HCT116 (cell line): ENCODE measurements around the gene NECAB2. TPM values are rescaled to one million over a fixed set of nuclear protein-coding genes. Genes with fewer than 3 reads are reported as not detected.

Experiments
- ATAC-seq: fragments of 200-7000 bp; cut with Tn5 transposase; 2 replicates; pipeline ENCODE4 v1.9.1; 2020; ENCODE audit warnings: mild to moderate bottlenecking, moderate library complexity
- BruUV-seq: library from RNA; stranded (reverse); fragments of 400-500 nt; replicated peaks from 2 replicates; lab custom pipeline; 2021; lab: Mats Ljungman, UMichigan
- CTCF ChIA-PET: fragments of 300-600 bp; sonication (Branson Sonifier 250); formaldehyde crosslinking; loops from one replicate; lab custom pipeline; 2021; ENCODE audit warnings: antibody characterized with exemption; lab: Charles Lee
- POLR2A ChIA-PET: fragments of 300-600, 350-600 bp; sonication (Branson Sonifier 250); formaldehyde crosslinking; loops from one replicate; lab custom pipeline; 2021; ENCODE audit warnings: antibody characterized with exemption; lab: Charles Lee
- RAD21 ChIA-PET, 2 experiments: fragments of 300-600 bp; sonication (Branson Sonifier 250); formaldehyde crosslinking; loops; one replicate each; lab custom pipeline; 2023; ENCODE audit warnings: low total read pairs in 2 of 2; ENCODE audit not compliant: uncharacterized antibody in 2 of 2, unreplicated experiment in 2 of 2, low non-redundant PET in 1 of 2; lab: Charles Lee
- DNase-seq: peaks from one replicate; pipeline ENCODE4 v3.0.0-alpha.2; 2010; ENCODE audit warnings: low read depth, low spot score
- H2AFZ ChIP-seq: fragments of 200-600 bp; shearing (Covaris generic), sonication (generic); 2 replicates; pipeline ENCODE4 v1.6.1; 2017; ENCODE audit warnings: low read depth, mixed run types, mixed read lengths, antibody characterized with exemption, low read length; ENCODE audit not compliant: poor library complexity, severe bottlenecking
- H3K27ac ChIP-seq: 2 replicates; pipeline ENCODE4 v1.5.1; 2012; ENCODE audit warnings: low read depth, low read length
- H3K27me3 ChIP-seq: fragments of 200-600 bp; sonication (generic); 2 replicates; pipeline ENCODE4 v1.6.1; 2016; ENCODE audit warnings: mixed run types, low read length, mixed read lengths; ENCODE audit not compliant: insufficient read depth
- H3K36me3 ChIP-seq, 2 experiments: fragments of 200-500 bp in 1 of 2; fragments of 200-600 bp in 1 of 2; sonication (Bioruptor generic) in 1 of 2; sonication (generic) in 1 of 2; 2 replicates each; pipeline versions ENCODE4 v1.5.1 to v1.6.1; 2014 to 2016; ENCODE audit warnings: low read length in 2 of 2, inconsistent platforms in 1 of 2, mixed read lengths in 1 of 2, mixed run types in 1 of 2; ENCODE audit not compliant: insufficient read depth in 2 of 2, control insufficient read depth in 1 of 2
- H3K4me1 ChIP-seq, 2 experiments: fragments of 200-600 bp in 1 of 2; sonication (generic) in 1 of 2; 2 replicates each; pipeline versions ENCODE4 v1.5.1 to v1.6.1; 2012 to 2017; ENCODE audit warnings: low read length in 2 of 2, inconsistent platforms in 1 of 2, mild to moderate bottlenecking in 1 of 2, mixed read lengths in 1 of 2, mixed run types in 1 of 2, moderate library complexity in 1 of 2; ENCODE audit not compliant: insufficient read depth in 2 of 2, control insufficient read depth in 1 of 2
- H3K4me2 ChIP-seq: fragments of 200-600 bp; sonication (generic); 2 replicates; pipeline ENCODE4 v1.6.1; 2017; ENCODE audit warnings: mixed run types, low read length, mixed read lengths
- H3K4me3 ChIP-seq, 2 experiments: fragments of 200-600 bp in 1 of 2; sonication (generic) in 1 of 2; replicated peaks in 1 of 2; 2 replicates each; pipeline ENCODE4 v1.5.1; 2011 to 2016; ENCODE audit warnings: low read length in 2 of 2, control low read depth in 1 of 2, low read depth in 1 of 2, mild to moderate bottlenecking in 1 of 2, mixed read lengths in 1 of 2, mixed run types in 1 of 2
- H3K79me2 ChIP-seq: fragments of 200-600 bp; sonication (generic); 2 replicates; pipeline ENCODE4 v1.6.1; 2017; ENCODE audit warnings: mild to moderate bottlenecking, mixed run types, low read length, moderate library complexity, mixed read lengths; ENCODE audit not compliant: insufficient read depth
- H3K9ac ChIP-seq: fragments of 200-600 bp; sonication (generic); 2 replicates; pipeline ENCODE4 v1.6.1; 2016; ENCODE audit warnings: low read length, mixed read lengths
- H3K9me2 ChIP-seq: fragments of 200-600 bp; sonication (generic), shearing (Covaris generic); 2 replicates; pipeline ENCODE4 v1.6.1; 2017; ENCODE audit warnings: mixed run types, mild to moderate bottlenecking, moderate library complexity; ENCODE audit not compliant: insufficient read depth
- H3K9me3 ChIP-seq, 2 experiments: fragments of 200-500 bp in 1 of 2; fragments of 200-600 bp in 1 of 2; sonication (Bioruptor generic) in 1 of 2; sonication (generic) in 1 of 2; 2 replicates each; pipeline ENCODE4 v1.6.1; 2014 to 2017; ENCODE audit warnings: low read length in 2 of 2, mixed read lengths in 2 of 2, inconsistent platforms in 1 of 2, low read depth in 1 of 2, mild to moderate bottlenecking in 1 of 2, mixed run types in 1 of 2, moderate library complexity in 1 of 2; ENCODE audit not compliant: control insufficient read depth in 1 of 2, insufficient read depth in 1 of 2
- H4K20me1 ChIP-seq: fragments of 200-600 bp; sonication (generic), shearing (Covaris generic); 2 replicates; pipeline ENCODE4 v1.6.1; 2017; ENCODE audit warnings: mixed run types, mild to moderate bottlenecking, moderate library complexity; ENCODE audit not compliant: insufficient read depth
- SIN3A ChIP-seq: IDR thresholded peaks from 2 replicates; pipeline ENCODE4 v1.6.1; 2012; ENCODE audit warnings: low read depth
- ZNF274 ChIP-seq: fragments of 200-500 bp; sonication (Bioruptor generic); IDR thresholded peaks from 2 replicates; pipeline ENCODE4 v1.6.1; 2014; ENCODE audit warnings: mild to moderate bottlenecking, low read depth, low read length, inconsistent platforms
- intact Hi-C: fragments of 100-400 bp; cut with micrococcal nuclease; formaldehyde crosslinking; loops from 2 replicates; pipeline ENCODE4 v1.10.0; 2022
- total RNA-seq: library from RNA; stranded (reverse); gene quantifications from one replicate; pipeline ENCODE4 v1.2.1, GENCODE V29; 2021; ENCODE audit not compliant: unreplicated experiment
- TF ChIP-seq, protein P1 (sequence below), 3 experiments: fragments of 200-600 bp in 1 of 3; sonication (generic) in 1 of 3; IDR thresholded peaks in 2 of 3; conservative IDR thresholded peaks in 1 of 3; 2 replicates each; pipeline ENCODE4 v1.5.1; 2012 to 2017; ENCODE audit warnings: low read depth in 2 of 3, low read length in 2 of 3, antibody characterized with exemption in 1 of 3, borderline replicate concordance in 1 of 3, control low read depth in 1 of 3, mild to moderate bottlenecking in 1 of 3, mixed read lengths in 1 of 3, mixed run types in 1 of 3, moderate library complexity in 1 of 3; ENCODE audit not compliant: insufficient read depth in 1 of 3

The NECAB2 gene
- total RNA-seq, 1 experiment from 2014 or later: 0.61 TPM

- no peak for TF ChIP-seq SIN3A
Measured at GRCh38 chr16:83937922-83938885, 29.8 kb upstream of the NECAB2 start (continued).

DNA sequence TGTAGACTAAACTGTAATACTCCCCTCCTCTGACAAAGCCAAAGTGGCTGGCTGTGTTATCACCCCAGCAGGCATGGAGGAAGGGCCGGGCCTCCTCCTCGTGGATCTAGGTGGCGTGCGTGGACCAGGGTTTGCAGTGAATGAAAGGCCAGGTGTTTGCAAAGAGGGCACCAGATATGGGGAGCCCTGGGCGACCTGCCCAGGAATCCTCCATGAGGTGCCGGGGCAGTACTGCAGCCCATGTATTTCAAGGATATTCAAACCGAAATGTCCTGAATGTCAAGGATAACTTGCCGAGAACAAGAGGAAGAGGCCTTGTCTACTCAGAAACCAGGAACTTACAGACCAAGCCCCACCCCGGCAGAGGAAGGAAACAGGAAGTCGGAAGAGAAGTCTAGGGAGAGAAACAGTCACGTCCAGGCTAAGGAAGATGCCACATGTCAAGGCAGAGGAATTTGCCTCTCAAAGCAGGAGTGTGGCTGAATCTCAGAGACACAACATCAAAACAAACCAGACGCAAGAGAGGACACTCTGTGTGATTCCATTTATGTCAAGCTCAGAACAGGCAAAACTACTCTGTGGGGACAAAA lies 28.7 kb upstream of the NECAB2 start:
- no peak overlapping the region for H3K4me3 ChIP-seq
- H3K27me3 ChIP-seq: no peaks in the 10 kb centered on the region
- H3K27ac ChIP-seq: no peak overlapping the region
- RAD21 ChIA-PET: no interaction called here
- peaks cover 0 to 10% of the 10 kb centered on the region in 2 experiments; a peak in 1 of 4 replicates for H3K4me1 ChIP-seq
- no peaks in the 10 kb centered on the region for H4K20me1 ChIP-seq
- ATAC-seq (no peak), DNase-seq (no peak)
- no peak overlapping the region for H3K9ac ChIP-seq
- H2AFZ ChIP-seq: no peak overlapping the region
- H3K36me3 ChIP-seq: no peaks in the 10 kb centered on the region
- intact Hi-C loops: no loop called here
- CTCF ChIA-PET: interaction anchor here (1.3 kb wide), 1 partner anchor 17 kb away, joined by 5 read pairs; no protein-coding TSS in a partner anchor
- POLR2A ChIA-PET: no interaction called here
- TF ChIP-seq, protein P1, sequence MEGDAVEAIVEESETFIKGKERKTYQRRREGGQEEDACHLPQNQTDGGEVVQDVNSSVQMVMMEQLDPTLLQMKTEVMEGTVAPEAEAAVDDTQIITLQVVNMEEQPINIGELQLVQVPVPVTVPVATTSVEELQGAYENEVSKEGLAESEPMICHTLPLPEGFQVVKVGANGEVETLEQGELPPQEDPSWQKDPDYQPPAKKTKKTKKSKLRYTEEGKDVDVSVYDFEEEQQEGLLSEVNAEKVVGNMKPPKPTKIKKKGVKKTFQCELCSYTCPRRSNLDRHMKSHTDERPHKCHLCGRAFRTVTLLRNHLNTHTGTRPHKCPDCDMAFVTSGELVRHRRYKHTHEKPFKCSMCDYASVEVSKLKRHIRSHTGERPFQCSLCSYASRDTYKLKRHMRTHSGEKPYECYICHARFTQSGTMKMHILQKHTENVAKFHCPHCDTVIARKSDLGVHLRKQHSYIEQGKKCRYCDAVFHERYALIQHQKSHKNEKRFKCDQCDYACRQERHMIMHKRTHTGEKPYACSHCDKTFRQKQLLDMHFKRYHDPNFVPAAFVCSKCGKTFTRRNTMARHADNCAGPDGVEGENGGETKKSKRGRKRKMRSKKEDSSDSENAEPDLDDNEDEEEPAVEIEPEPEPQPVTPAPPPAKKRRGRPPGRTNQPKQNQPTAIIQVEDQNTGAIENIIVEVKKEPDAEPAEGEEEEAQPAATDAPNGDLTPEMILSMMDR (IDR thresholded peaks at IDR 0.05 in 2 of 3, conservative IDR thresholded peaks at IDR 0.05 in 1 of 3; ENCODE audit: borderline replicate concordance in 1 of 3, insufficient read depth in 1 of 3, low read depth in 2 of 3, low read length in 2 of 3): 0 out of 6 replicates have a peak, but pooled peaks of 1 of the 3 experiments have one; percentile 9
- no peak for TF ChIP-seq ZNF274
- H3K79me2 ChIP-seq: no peaks in the 10 kb centered on the region
- no TSS peak for BruUV-seq
- H3K4me2 ChIP-seq: no peak overlapping the region
- H3K9me3 ChIP-seq: no peaks in the 10 kb centered on the region
- no peaks in the 10 kb centered on the region for H3K9me2 ChIP-seq
